Measurements from ENCODE around the gene GPC6. TPM values are rescaled to one million over a fixed set of nuclear protein-coding genes. Genes with fewer than 3 reads are reported as not detected.

GPC6 gene
- total and polyA plus RNA-seq, 2 donors (not counting 3 experiments of a cell fraction or from before 2014, with no cell fraction given), result 0.01 TPM; not detected in 1

- dilution Hi-C loops (cut with MboI; ENCODE audit: extremely low pct_ligation_motif_present, low sequenced_read_pairs), result no loop called here
- no peak overlapping the region for H3K9ac ChIP-seq (replicated peaks; ENCODE audit: extremely low read depth, insufficient read depth, low read length)
- DNase-seq (ENCODE audit: low read depth, low spot score) (no peak), FAIRE-seq (no peak)
- no peak overlapping the region for H3K4me3 ChIP-seq (replicated peaks in 1 of 3; ENCODE audit: insufficient read depth in 1 of 3, low read depth in 1 of 3, low read length in 3 of 3)
- no peaks in the 10 kb centered on the region for H3K36me3 ChIP-seq (ENCODE audit: control insufficient read depth in 2 of 2, extremely low read depth in 1 of 2, insufficient read depth in 2 of 2, low read length in 2 of 2)
- no peaks in the 10 kb centered on the region for H3K4me1 ChIP-seq (ENCODE audit: control insufficient read depth, extremely low read depth, insufficient read depth, low read length)
- intact Hi-C loops (cut with micrococcal nuclease), result no loop called here
- peaks cover 1% of the 10 kb centered on the region for H3K9me3 ChIP-seq (replicated peaks; ENCODE audit: control insufficient read depth, insufficient read depth, low read length)
- no peak overlapping the region for H2AFZ ChIP-seq (ENCODE audit: low read depth, low read length)
- H3K9me1 ChIP-seq (replicated peaks; ENCODE audit: control insufficient read depth, extremely low read depth, insufficient read depth, low read length), result no peaks in the 10 kb centered on the region
- H4K20me1 ChIP-seq (replicated peaks; ENCODE audit: control insufficient read depth, extremely low read depth, insufficient read depth, low read length), result no peaks in the 10 kb centered on the region
- H3K4me2 ChIP-seq (ENCODE audit: insufficient read depth, low read length), result no peak overlapping the region
- no peaks in the 10 kb centered on the region for H3K27me3 ChIP-seq (ENCODE audit: control insufficient read depth in 2 of 2, insufficient read depth in 2 of 2, low read length in 2 of 2)
- CTCF ChIA-PET, result no interaction called here
- no TSS peak for BruUV-seq (replicated peaks)
- no peaks in the 10 kb centered on the region for H3K79me2 ChIP-seq (ENCODE audit: control insufficient read depth, insufficient read depth, low read length)
- no peak overlapping the region for H3K27ac ChIP-seq (ENCODE audit: insufficient read depth, low read depth, low read length)
- no peak for TF ChIP-seq POLR2A (IDR thresholded peaks at IDR 0.05; ENCODE audit: low read depth, low read length)
- no peak for TF ChIP-seq MAX (IDR thresholded peaks at IDR 0.05; ENCODE audit: insufficient read depth, insufficient read length)
- no peak for TF ChIP-seq JUN (IDR thresholded peaks at IDR 0.05; ENCODE audit: borderline replicate concordance, insufficient read depth, insufficient read length, low read depth)
- no peak for TF ChIP-seq GATA2 (IDR thresholded peaks at IDR 0.05; ENCODE audit: insufficient read depth, insufficient read length, low read depth, low read length)
- TF ChIP-seq CTCF (IDR thresholded peaks at IDR 0.05; ENCODE audit: extremely low read depth in 1 of 2, insufficient read depth in 1 of 2, low read depth in 1 of 2, low read length in 2 of 2), result no peak
- TF ChIP-seq EZH2 (IDR thresholded peaks at IDR 0.05; ENCODE audit: borderline replicate concordance, low read depth, low read length, severe bottlenecking), result no peak
- no peak for TF ChIP-seq MYC (IDR thresholded peaks at IDR 0.05; ENCODE audit: low read depth, low read length)
- TF ChIP-seq FOS (IDR thresholded peaks at IDR 0.05; ENCODE audit: borderline replicate concordance, insufficient read depth, low read length), result no peak
- TF ChIP-seq POLR2AphosphoS5 (IDR thresholded peaks at IDR 0.05; ENCODE audit: insufficient read depth, low read depth, low read length), result no peak
- POLR2A ChIA-PET, result no interaction called here
These were observed 409.0 kb downstream of the GPC6 start for GRCh38 chr13:93635616-93636032.

Data from endothelial cell of umbilical vein (primary cell).